HCT116 (cell line): Measurements from ENCODE around the gene PLK5.

Experiments used
- CEBPB ChIP-seq: IDR thresholded peaks from 2 replicates; pipeline ENCODE4 v1.6.1; 2012; ENCODE audit warnings: low read depth
- CTCF ChIP-seq, 3 experiments: fragments of 200-600 bp in 1 of 3; sonication (generic) in 1 of 3; IDR thresholded peaks in 2 of 3; conservative IDR thresholded peaks in 1 of 3; 2 replicates each; pipeline ENCODE4 v1.5.1; 2012 to 2017; ENCODE audit warnings: low read depth in 2 of 3, low read length in 2 of 3, antibody characterized with exemption in 1 of 3, borderline replicate concordance in 1 of 3, control low read depth in 1 of 3, mild to moderate bottlenecking in 1 of 3, mixed read lengths in 1 of 3, mixed run types in 1 of 3, moderate library complexity in 1 of 3; ENCODE audit not compliant: insufficient read depth in 1 of 3
- EZH2 ChIP-seq: fragments of 200-600 bp; sonication (generic); IDR thresholded peaks from 2 replicates; pipeline ENCODE4 v1.6.1; 2017; ENCODE audit warnings: antibody characterized with exemption, mixed run types
- EZH2phosphoT487 ChIP-seq: fragments of 200-600 bp; IDR thresholded peaks from 2 replicates; pipeline ENCODE4 v1.6.1; 2018; ENCODE audit warnings: antibody characterized with exemption, borderline replicate concordance
- JUND ChIP-seq: IDR thresholded peaks from 2 replicates; pipeline ENCODE4 v1.6.1; 2012
- MAX ChIP-seq: IDR thresholded peaks from 2 replicates; pipeline ENCODE4 v1.6.1; 2012
- POLR2A ChIP-seq: IDR thresholded peaks from 2 replicates; pipeline ENCODE4 v1.7.0; 2011; ENCODE audit warnings: borderline replicate concordance; ENCODE audit not compliant: insufficient read depth, insufficient read length; ENCODE audit errors: extremely low read depth
- POLR2AphosphoS5 ChIP-seq: IDR thresholded peaks from 2 replicates; pipeline ENCODE4 v1.6.1; 2011; ENCODE audit warnings: mild to moderate bottlenecking, low read depth, low read length, moderate library complexity
- SP1 ChIP-seq: IDR thresholded peaks from 2 replicates; pipeline ENCODE4 v1.6.1; 2012; ENCODE audit warnings: low read depth
- TCF7L2 ChIP-seq: IDR thresholded peaks from 2 replicates; pipeline ENCODE4 v1.7.0; 2011; ENCODE audit warnings: borderline replicate concordance, inconsistent platforms; ENCODE audit not compliant: insufficient read depth, insufficient read length; ENCODE audit errors: extremely low read depth
- YY1 ChIP-seq: IDR thresholded peaks from 2 replicates; pipeline ENCODE4 v1.6.1; 2011; ENCODE audit warnings: low read length, low read depth, moderate library complexity, mild to moderate bottlenecking; ENCODE audit not compliant: insufficient replicate concordance; ENCODE audit errors: extremely low read depth
- ZBTB33 ChIP-seq: IDR thresholded peaks from 2 replicates; pipeline ENCODE4 v1.6.1; 2011; ENCODE audit warnings: mild to moderate bottlenecking, low read length, moderate library complexity; ENCODE audit not compliant: insufficient replicate concordance; ENCODE audit errors: extremely low read depth
- ZNF274 ChIP-seq: fragments of 200-500 bp; sonication (Bioruptor generic); IDR thresholded peaks from 2 replicates; pipeline ENCODE4 v1.6.1; 2014; ENCODE audit warnings: mild to moderate bottlenecking, low read depth, low read length, inconsistent platforms

GRCh38 chr19:1526979-1527649 lies 3.2 kb downstream of the PLK5 start:
- TF ChIP-seq CTCF (IDR thresholded peaks at IDR 0.05 in 2 of 3, conservative IDR thresholded peaks at IDR 0.05 in 1 of 3; ENCODE audit: borderline replicate concordance in 1 of 3, insufficient read depth in 1 of 3, low read depth in 2 of 3, low read length in 2 of 3) (no peak), POLR2AphosphoS5 (no peak), EZH2 (no peak), EZH2phosphoT487 (no peak), POLR2A (no peak), TCF7L2 (no peak), MAX (no peak), CEBPB (no peak), ZBTB33 (no peak), YY1 (no peak), ZNF274 (no peak), JUND (no peak), SP1 (no peak)
